ENCODE results near the gene P2RX3.

P2RX3 gene

DNA sequence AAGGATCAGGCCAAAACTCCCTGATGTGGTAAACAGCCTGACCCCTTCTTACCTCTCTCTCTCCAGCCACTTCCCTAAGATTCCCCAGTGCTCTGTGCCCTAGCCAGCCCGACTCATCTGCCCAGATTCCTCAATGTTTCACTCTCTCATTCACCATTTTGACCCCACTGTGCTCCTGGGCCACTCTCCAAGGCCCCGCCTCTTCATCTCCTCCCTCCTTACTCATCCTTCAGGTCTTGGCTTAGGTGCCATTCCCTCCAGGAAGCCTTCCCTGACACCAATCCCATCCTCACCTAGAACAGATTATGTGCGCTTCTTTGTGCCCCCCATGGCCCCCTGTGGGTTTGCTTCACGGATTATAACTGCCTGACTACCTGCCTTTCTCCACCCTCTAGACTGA lies 75.5 kb downstream of the P2RX3 start:
- in situ Hi-C loops (cut with HindIII; ENCODE audit: low sequenced_read_pairs) = no loop called here

DNA sequence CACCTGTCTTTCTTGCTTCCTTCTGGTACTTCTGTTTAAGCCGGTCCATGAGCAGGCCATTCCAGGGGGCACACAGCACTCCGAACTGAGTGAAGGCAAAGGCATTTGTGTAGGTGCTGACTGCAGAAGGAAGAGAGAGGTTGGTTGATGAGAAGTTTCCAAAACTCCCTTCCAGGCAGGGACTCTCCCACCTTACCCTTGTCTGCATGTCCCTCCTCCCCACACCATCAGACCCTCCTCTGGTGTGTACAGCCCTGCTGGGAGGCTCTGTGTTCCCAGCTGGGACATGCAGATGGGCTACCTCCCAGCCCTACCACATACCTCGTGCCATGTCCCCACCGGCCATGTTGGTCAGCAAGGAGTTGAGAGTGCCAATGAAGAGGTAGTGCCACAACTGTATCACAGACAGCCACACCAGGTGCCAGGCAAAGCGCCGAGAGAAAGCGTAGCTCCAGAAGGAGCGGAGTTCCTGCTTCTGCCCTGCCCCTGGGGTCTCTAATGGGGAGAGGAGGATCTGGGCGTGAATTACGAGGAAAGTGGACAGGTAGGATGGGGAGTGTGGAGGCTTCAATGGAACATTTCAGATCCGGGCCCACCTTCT lies 76.6 kb downstream of the P2RX3 start:
- in situ Hi-C loops (cut with HindIII; ENCODE audit: low sequenced_read_pairs) = no loop called here

DNA sequence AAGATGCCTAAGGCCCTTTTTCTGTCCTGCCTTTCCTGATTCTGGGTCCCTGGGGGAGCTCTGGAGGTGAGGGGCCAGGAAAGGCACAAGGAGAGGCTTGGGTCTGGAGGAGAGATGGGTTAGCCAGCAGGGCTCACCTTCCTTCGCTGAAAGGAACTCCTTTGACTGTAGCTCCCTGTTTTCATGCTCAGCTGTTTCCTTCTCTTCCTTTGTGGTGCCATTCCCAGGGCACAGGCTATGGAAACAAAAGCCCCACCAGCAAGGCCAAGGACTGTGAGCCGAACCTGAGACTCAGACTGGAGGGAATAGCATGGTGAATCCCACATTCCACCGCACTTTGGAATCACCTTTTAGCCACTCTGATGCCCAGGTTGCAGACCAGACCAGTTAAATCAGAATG lies 78.3 kb downstream of the P2RX3 start:
- in situ Hi-C loops (cut with HindIII; ENCODE audit: low sequenced_read_pairs) = no loop called here

DNA sequence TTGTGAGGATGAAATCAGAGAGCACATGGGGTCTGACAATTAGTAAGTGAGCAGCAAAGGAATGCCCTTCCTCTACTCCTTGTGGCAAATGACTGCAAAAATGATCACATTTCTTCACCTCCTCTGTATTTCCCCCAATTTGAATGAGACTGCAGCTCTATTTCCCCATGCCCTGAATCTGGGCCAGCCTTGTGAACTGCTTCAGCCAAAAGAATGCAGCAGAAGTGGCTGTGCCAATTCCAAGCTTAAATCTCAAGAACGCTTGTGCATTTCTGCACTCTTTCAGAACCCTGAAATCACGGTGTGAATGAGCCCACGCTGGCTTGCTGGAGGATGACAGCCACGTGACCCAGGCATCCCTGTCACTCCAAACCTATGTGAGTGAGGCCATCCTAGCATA lies 78.9 kb downstream of the P2RX3 start:
- in situ Hi-C loops (cut with HindIII; ENCODE audit: low sequenced_read_pairs) = no loop called here

DNA sequence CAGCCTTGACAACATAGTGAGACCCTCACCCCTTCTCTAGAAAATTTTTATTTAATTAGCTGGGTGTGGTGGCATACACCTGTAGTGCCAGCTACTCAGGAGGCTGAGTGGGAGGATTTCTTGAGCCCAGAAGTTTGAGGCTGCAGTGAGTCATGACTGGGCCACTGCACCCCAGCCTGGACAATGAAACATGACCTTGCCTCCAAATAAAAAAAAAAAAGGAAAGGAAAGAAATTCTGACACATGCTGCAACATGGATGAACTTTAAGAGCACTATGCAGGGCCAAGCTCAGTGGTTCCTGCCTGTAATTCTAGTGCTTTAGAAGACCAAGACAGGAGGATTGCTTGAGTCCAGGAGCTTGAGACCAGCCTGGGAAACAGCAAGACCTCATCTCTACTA lies 80.0 kb downstream of the P2RX3 start:
- in situ Hi-C loops (cut with HindIII; ENCODE audit: low sequenced_read_pairs) = no loop called here

DNA sequence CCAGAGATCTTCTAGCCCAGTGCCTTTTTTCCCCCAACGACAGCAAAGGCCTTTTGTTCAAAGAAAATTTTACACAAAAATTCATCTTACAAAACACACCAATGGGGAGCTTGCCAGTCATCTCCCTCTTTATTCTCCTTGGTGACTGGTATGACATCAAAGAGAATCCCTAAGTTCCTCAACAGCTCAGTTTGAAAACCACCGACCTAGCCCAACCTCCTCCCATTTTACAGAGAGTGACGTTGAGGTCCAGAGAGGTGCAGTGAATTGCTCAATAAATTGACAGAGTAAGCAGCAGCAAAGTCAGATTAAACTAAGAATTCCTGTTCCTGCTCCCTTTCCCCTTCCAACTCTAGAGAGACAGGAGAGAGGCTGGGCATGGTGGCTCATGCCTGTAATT lies 81.0 kb downstream of the P2RX3 start:
- in situ Hi-C loops (cut with HindIII; ENCODE audit: low sequenced_read_pairs) = no loop called here

DNA sequence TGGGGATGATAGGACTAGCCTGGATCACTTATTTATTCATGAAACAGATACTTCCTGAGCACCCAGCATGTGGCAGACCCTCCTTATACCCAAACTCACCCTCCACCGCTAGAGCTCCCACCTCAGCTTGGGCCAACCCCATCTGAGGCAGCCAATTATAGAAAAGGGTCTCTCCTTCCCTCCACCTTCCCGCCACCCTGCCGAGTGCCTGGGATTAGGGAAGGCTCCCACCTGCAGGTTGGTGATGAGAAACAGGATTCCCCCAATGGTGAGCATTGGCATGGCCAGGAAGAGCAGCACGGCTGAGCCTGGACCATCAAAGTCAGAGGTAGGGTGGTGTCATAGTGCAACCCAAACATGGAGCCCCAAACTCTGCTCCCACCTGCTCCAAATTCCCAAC lies 82.9 kb downstream of the P2RX3 start:
- in situ Hi-C loops (cut with HindIII; ENCODE audit: low sequenced_read_pairs) = no loop called here

DNA sequence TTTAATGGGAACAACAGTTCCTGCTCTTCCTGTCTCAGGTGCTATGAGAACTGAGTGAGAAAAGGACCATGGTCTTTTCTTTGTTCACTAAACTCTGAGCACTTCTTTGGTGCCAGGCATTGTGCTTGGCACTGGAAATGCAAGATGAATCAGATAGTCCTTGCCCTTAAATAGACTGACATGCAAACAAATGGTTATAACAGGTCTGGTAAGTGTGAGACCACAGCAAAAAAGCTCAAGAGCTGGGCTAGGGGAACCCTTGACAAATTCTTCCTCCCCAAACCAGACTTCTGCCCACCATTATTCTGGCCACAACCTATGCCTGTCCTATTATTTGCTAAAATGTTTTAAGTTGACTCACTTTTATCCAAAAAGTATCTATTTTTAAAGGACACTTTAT lies 83.7 kb downstream of the P2RX3 start:
- in situ Hi-C loops (cut with HindIII; ENCODE audit: low sequenced_read_pairs) = no loop called here

Data from DLD1 (cell line).